Spinal cord (tissue), 10 donors: Measurements from ENCODE around the gene MIEF1. TPM values are rescaled to one million over a fixed set of nuclear protein-coding genes. Genes with fewer than 3 reads are reported as not detected.
"Not testable (repeated sequence)": the region's sequence is repeated elsewhere in the genome, so short reads cannot be mapped to it uniquely, and the experiment has no call there.

Experiments
- DNase-seq, 6 donors: peaks; one replicate each; pipeline versions ENCODE4 v3.0.0 to v3.0.0-alpha.2; 2013 to 2015; ENCODE audit warnings: low spot score in 6 of 6, low read depth in 4 of 6
- H3K27ac ChIP-seq: one replicate; pipeline ENCODE4 v1.5.1; 2013; ENCODE audit warnings: low read depth, low read length, control low read depth
- H3K27me3 ChIP-seq: one replicate; pipeline ENCODE4 v1.6.1; 2013; ENCODE audit warnings: low read length; ENCODE audit not compliant: control insufficient read depth, insufficient read depth
- H3K36me3 ChIP-seq: one replicate; pipeline ENCODE4 v1.6.1; 2013; ENCODE audit warnings: low read length; ENCODE audit not compliant: control insufficient read depth, insufficient read depth
- H3K4me1 ChIP-seq: one replicate; pipeline ENCODE4 v1.6.1; 2013; ENCODE audit warnings: low read length; ENCODE audit not compliant: control insufficient read depth, insufficient read depth
- H3K4me3 ChIP-seq: one replicate; pipeline ENCODE4 v1.5.1; 2013; ENCODE audit warnings: low read depth, low read length, control low read depth
- H3K9me3 ChIP-seq: one replicate; pipeline ENCODE4 v1.6.1; 2013; ENCODE audit warnings: low read length; ENCODE audit not compliant: control insufficient read depth, insufficient read depth
- WGBS: methylation state at CpG from one replicate; pipeline ENCODE4 v1.1.5; 2013; ENCODE audit warnings: missing lambda C conversion rate; ENCODE audit not compliant: insufficient coverage; 5-methylcytosine and 5-hydroxymethylcytosine counted together
- polyA plus RNA-seq, 2 donors: library from polyadenylated mRNA; unstranded; fragments of 120-200 nt; gene quantifications; one replicate each; pipeline ENCODE4 v1.2.1, GENCODE V29; 2013; ENCODE audit not compliant: insufficient read length in 2 of 2
- total RNA-seq, 2 donors: library from RNA; depleted of rRNA in 1 of 2; stranded (reverse); fragments of 120-200 nt in 1 of 2; fragments of >200 nt in 1 of 2; gene quantifications; one replicate each; pipeline versions ENCODE4 v1.2.3 to v1.2.4, GENCODE V29; 2013 to 2014
- donor health status: healthy.

Gene MIEF1
- total and polyA plus RNA-seq, 4 donors: 18.1 to 35.3 (median 28.0) TPM

DNA sequence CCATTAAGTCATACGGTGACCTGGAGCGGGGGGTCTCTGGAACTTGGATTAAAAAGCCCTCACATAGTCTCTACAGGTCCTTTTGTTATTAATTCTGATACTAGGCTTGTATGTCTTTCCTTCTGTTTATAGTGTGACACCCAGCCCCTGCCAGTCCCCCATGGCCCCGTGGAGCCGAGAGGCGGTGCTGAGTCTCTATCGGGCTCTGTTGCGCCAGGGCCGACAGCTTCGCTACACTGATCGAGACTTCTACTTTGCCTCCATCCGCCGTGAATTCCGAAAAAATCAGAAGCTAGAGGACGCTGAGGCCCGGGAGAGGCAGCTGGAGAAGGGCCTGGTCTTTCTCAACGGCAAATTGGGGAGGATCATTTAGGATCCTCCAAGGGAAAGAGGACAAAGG is 2.0 kb downstream of the MIEF1 start:
- 97% methylated on average over 15 of the region's 16 CpGs for WGBS
- peaks cover 28% of the 10 kb centered on the region for H3K4me1 ChIP-seq
- H3K9me3 ChIP-seq: no peaks in the 10 kb centered on the region
- DNase-seq: no peak
- peaks cover 44% of the 10 kb centered on the region for H3K36me3 ChIP-seq
- no peak overlapping the region for H3K4me3 ChIP-seq
- H3K27me3 ChIP-seq: no peaks in the 10 kb centered on the region
- no peak overlapping the region for H3K27ac ChIP-seq

DNA sequence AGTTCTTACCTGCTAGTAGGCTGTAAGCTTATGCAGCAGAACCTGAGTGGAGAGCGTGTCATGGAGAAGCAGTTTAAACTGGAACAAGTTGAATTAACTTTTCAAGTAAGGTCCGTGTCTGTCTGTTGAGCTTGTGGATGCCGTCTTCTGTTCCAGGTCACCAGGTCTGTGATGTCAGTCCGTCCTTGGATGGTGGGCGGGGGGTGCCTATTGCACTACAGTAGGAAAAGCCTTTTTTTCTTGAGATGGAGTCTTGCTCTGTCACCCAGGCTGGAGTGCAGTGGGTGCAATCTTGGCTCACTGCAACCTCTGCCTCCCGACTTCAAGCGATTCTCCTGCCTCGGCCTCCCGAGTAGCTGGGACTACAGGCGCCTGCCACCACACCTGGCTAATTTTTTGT is 4.9 kb downstream of the MIEF1 start:
- not testable (repeated sequence) for H3K27me3 ChIP-seq, DNase-seq, H3K27ac ChIP-seq, H3K4me3 ChIP-seq, H3K9me3 ChIP-seq
- WGBS: 96% methylated on average over 8 of the region's 10 CpGs
- Histone ChIP-seq H3K36me3 (peaks cover 66% of the 10 kb centered on the region), H3K4me1 (peaks cover 12% of the 10 kb centered on the region)

DNA sequence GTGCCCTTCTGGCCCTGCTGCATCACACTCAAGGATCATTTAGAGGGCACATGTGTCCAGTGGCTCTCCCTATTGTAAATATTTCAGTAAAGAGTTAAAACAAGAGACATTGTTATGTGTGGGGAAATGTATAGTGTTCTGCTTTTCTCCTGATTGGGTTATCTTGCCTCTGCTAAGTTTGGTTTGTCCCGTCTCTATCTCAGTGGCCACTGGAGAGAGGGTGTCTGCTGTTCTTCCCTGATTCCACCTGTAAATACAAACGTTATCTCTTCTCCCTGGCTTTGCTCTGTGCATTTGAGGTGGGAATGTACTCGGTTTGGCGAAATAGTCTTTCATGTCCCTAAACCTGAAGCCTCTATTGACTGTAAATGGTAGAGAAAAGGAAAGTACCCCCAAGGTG is 6.3 kb downstream of the MIEF1 start:
- no CpG with 5 or more reads among the region's 4 CpGs for WGBS
- H3K4me3 ChIP-seq: no peak overlapping the region
- H3K27ac ChIP-seq: no peak overlapping the region
- H3K9me3 ChIP-seq: no peaks in the 10 kb centered on the region
- no peak for DNase-seq
- no peaks in the 10 kb centered on the region for H3K27me3 ChIP-seq
- peaks cover 80% of the 10 kb centered on the region for H3K36me3 ChIP-seq
- H3K4me1 ChIP-seq: peaks cover 5% of the 10 kb centered on the region

- H3K27me3 ChIP-seq: no peaks in the 10 kb centered on the region
- no peaks in the 10 kb centered on the region for H3K4me1 ChIP-seq
- no peak overlapping the region for H3K4me3 ChIP-seq
- DNase-seq: no peak
- H3K27ac ChIP-seq: no peak overlapping the region
- H3K36me3 ChIP-seq: peaks cover 81% of the 10 kb centered on the region
- no CpG with 5 or more reads among the region's 4 CpGs for WGBS
- no peaks in the 10 kb centered on the region for H3K9me3 ChIP-seq
Measured at GRCh38 chr22:39510529-39511149, 8.5 kb downstream of the MIEF1 start.

- 94% methylated on average over 9 of the region's 13 CpGs for WGBS
- H3K27ac ChIP-seq: no peak overlapping the region
- no peaks in the 10 kb centered on the region for H3K27me3 ChIP-seq
- no peak overlapping the region for H3K4me3 ChIP-seq
- no peaks in the 10 kb centered on the region for H3K9me3 ChIP-seq
- peaks cover 77% of the 10 kb centered on the region for H3K36me3 ChIP-seq
- DNase-seq: no peak
- H3K4me1 ChIP-seq: no peaks in the 10 kb centered on the region
Measured at GRCh38 chr22:39511226-39511625, 9.1 kb downstream of the MIEF1 start.

GRCh38 chr22:39512026-39512425 is 9.9 kb downstream of the MIEF1 start:
- H3K36me3 ChIP-seq: peaks cover 72% of the 10 kb centered on the region
- WGBS: 89% methylated on average over 10 of the region's 10 CpGs
- H3K4me3 ChIP-seq: no peak overlapping the region
- H3K4me1 ChIP-seq: no peaks in the 10 kb centered on the region
- DNase-seq: no peak
- H3K27ac ChIP-seq: no peak overlapping the region
- H3K27me3 ChIP-seq: no peaks in the 10 kb centered on the region
- no peaks in the 10 kb centered on the region for H3K9me3 ChIP-seq

DNA sequence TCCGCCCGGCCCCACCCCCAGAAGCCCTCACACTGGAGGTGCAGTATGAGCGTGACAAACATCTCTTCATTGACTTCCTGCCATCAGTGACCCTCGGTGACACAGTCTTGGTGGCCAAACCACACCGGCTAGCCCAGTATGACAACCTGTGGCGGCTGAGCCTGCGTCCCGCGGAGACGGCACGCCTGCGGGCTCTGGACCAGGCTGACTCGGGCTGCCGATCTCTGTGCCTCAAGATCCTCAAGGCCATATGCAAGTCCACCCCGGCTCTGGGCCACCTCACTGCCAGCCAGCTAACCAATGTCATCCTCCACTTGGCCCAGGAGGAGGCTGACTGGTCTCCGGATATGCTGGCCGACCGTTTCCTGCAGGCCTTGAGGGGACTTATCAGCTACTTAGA is 11.7 kb downstream of the MIEF1 start:
- Histone ChIP-seq H3K4me3 (no peak overlapping the region), H3K36me3 (peaks cover 62% of the 10 kb centered on the region), H3K9me3 (no peaks in the 10 kb centered on the region), H3K4me1 (peaks cover 6% of the 10 kb centered on the region), H3K27me3 (no peaks in the 10 kb centered on the region), H3K27ac (no peak overlapping the region)
- no peak for DNase-seq
- 94% methylated on average over 18 of the region's 18 CpGs for WGBS

GRCh38 chr22:39514373-39514973 is 12.4 kb downstream of the MIEF1 start:
- 40% methylated on average over 1 of the region's 8 CpGs for WGBS
- Histone ChIP-seq H3K27ac (no peak overlapping the region), H3K36me3 (peaks cover 56% of the 10 kb centered on the region)

DNA sequence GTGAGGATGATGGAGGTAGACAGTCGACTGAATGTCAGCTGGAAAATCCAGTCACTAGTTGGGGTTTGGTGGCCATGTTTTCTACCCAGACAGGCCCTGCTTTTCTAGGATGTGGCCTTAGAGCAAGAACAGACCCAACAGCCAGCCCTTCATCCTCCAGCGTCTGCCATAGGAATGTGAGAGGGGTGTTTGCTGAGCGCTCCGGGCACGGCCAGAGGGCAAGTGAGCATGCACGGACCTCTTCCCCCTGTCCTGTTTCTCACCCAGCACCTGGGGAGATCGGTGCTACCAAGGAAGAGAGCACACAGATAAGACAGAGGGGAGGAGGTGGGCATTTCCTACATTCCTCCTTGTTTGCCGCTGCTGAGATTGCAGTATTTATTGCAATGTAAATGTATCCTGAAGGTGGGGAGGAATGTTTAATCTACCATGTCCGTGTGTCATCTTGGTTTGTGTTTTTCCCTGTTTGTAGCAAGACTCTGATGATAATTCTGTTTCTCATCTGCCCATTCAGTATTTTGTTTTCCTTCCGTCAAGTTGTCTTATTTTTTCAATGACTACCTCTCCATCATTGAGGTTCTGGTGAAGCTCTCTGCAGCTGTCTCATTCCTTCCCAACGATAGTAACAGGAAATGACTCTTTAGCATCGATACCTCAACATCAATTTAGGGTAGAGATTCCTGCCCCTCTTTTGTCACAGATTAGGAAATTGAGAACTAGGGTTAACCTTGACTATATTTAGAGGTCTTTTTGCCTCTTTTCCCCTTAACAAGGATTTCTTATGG is 13.4 kb downstream of the MIEF1 start:
- DNase-seq: no peak
- H3K4me3 ChIP-seq: no peak overlapping the region
- WGBS: 100% methylated on average over 6 of the region's 12 CpGs
- no peaks in the 10 kb centered on the region for H3K9me3 ChIP-seq
- H3K36me3 ChIP-seq: peaks cover 50% of the 10 kb centered on the region
- peaks cover 15% of the 10 kb centered on the region for H3K4me1 ChIP-seq
- H3K27ac ChIP-seq: no peak overlapping the region
- H3K27me3 ChIP-seq: no peaks in the 10 kb centered on the region

More at GRCh38 chr22:39514373-39514973, 12.4 kb downstream of the MIEF1 start:
- Histone ChIP-seq H3K27me3 (no peaks in the 10 kb centered on the region), H3K9me3 (no peaks in the 10 kb centered on the region), H3K4me3 (no peak overlapping the region), H3K4me1 (peaks cover 13% of the 10 kb centered on the region)
- DNase-seq: peak in 2 of 6 donors; percentile 65 to 67
